Choroid plexus epithelial cell (primary cell): ENCODE results near the gene PIGC.

Experiments used
- DNase-seq: peaks from one replicate; pipeline ENCODE4 v3.0.0-alpha.2; 2010; ENCODE audit warnings: low read depth
- H3K4me3 ChIP-seq: 2 replicates; pipeline ENCODE4 v1.5.1; 2011; ENCODE audit warnings: low read depth, mild to moderate bottlenecking, control low read depth, low read length, moderate library complexity
- CTCF ChIP-seq: conservative IDR thresholded peaks from 2 replicates; pipeline ENCODE4 v1.5.1; 2011; ENCODE audit warnings: low read depth, mild to moderate bottlenecking, control low read depth, inconsistent platforms, low read length, moderate library complexity

Gene PIGC

GRCh38 chr1:172425339-172425738 lies 18.5 kb downstream of the PIGC start:
- no peak for DNase-seq
- no peak for TF ChIP-seq CTCF
- H3K4me3 ChIP-seq, result no peak overlapping the region

- no peak for DNase-seq
- no peak for TF ChIP-seq CTCF
- H3K4me3 ChIP-seq, result no peak overlapping the region
Measured at GRCh38 chr1:172423336-172423735, 20.5 kb downstream of the PIGC start.

- DNase-seq, result no peak
- no peak for TF ChIP-seq CTCF
Measured at GRCh38 chr1:172421974-172422604, 21.8 kb downstream of the PIGC start.

GRCh38 chr1:172420385-172420784 lies 23.5 kb downstream of the PIGC start, which contains the start of gene C1orf105:
TSS of gene C1orf105 (plus strand) at chr1:172420685. CDS start at chr1:172420886, 201 bp downstream.
- DNase-seq, result no peak
- no peak for TF ChIP-seq CTCF
- H3K4me3 ChIP-seq, result no peak within 1 kb of the TSS

More at GRCh38 chr1:172421974-172422604, 21.8 kb downstream of the PIGC start:
- H3K4me3 ChIP-seq, result no peak overlapping the region

- no peak for TF ChIP-seq CTCF
- no peak overlapping the region for H3K4me3 ChIP-seq
- DNase-seq, result no peak
Measured at GRCh38 chr1:172417557-172417956, 26.3 kb downstream of the PIGC start.

GRCh38 chr1:172416496-172417035 lies 27.3 kb downstream of the PIGC start:
- no peak for TF ChIP-seq CTCF
- DNase-seq, result no peak
- H3K4me3 ChIP-seq, result no peak overlapping the region

- no peak for TF ChIP-seq CTCF
- H3K4me3 ChIP-seq, result no peak overlapping the region
- DNase-seq, result peak; percentile 75
Measured at GRCh38 chr1:172414331-172414730, 29.5 kb downstream of the PIGC start.
